GM19455 (cell line): Measurements from ENCODE around the gene MERTK.
"Not testable (repeated sequence)": the region's sequence is repeated elsewhere in the genome, so short reads cannot be mapped to it uniquely, and the experiment has no call there.

Experiments used
- ATAC-seq: cut with Tn5 transposase; IDR thresholded peaks from one replicate; pipeline ENCODE4 v1.9.1; 2021; ENCODE audit not compliant: unreplicated experiment

Gene MERTK

DNA sequence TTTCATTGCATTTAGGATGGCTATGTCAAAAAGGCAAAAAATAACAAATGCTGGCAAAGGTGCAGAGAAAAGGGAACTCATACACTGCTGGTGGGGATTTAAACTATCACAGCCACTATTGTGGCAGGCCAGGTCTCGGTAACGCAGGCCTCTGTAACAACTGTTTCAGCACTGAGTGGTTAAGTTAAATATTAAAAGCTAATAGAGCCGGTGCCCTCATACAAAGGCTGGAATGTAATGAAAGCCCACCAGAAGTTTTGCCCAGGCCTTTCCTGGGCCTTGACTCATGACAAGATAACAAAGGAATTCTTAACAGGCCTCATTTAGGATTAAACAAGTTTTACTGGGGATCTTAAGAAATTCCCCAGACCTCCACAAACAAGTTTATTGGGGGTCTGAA lies 10.7 kb downstream of the MERTK start:
- ATAC-seq: no peak

- ATAC-seq: not testable (repeated sequence)
Observed at GRCh38 chr2:111909997-111910396, 11.6 kb downstream of the MERTK start.

DNA sequence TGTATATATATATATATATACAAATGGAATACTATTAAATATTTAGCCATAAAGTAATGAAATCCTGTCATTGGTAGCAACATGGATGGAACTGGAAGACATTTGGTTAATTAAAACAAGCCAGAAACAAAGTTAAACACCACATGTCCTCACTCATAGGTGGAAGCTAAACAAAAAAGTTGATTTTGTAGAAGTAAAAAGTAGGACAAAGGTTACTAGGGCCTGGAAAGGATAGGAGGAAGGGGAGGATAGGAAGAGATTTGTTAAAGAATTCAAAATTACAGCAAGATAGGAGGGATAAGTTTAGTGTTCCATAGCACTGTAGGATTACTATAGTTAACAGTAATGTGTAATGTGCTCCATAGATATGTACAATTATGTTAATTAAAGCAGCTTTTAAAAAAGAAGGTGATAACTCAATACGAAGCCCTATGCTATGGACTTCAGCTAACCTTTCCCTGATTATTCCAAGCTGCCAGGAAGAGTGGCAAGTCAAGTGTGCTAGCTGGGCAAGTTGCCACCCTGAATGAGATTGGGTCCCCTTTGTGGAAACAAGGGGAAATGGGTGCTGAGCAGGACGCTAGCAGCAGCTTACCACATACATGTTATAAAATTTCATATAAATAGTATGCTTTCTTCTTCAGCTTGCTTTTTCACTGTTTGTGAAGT lies 12.3 kb downstream of the MERTK start:
- ATAC-seq: no peak

GRCh38 chr2:111911295-111911977 lies 13.0 kb downstream of the MERTK start:
- not testable (repeated sequence) for ATAC-seq

DNA sequence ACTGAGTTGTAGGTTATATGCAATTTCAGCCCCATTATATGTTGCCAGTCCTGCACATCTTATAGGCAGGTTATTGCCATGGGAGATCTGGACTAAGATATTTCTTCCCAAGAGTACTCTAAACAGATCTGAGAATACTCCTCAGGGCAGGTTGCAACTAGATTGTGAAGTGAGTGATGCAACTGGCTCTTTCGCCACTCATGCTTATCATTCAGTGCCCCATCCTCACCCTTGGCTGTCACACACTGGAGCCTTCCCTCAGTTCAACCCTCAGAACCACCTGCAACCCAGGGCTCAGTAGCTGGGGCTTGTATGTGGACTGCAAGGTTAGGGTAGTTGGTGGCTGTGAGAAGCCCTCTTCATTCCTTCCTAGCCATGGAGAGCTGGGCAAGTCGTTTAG lies 14.1 kb downstream of the MERTK start:
- ATAC-seq: no peak

GRCh38 chr2:111917106-111917505 lies 18.7 kb downstream of the MERTK start:
- no peak for ATAC-seq

GRCh38 chr2:111918383-111918806 lies 20.0 kb downstream of the MERTK start:
- ATAC-seq: no peak

DNA sequence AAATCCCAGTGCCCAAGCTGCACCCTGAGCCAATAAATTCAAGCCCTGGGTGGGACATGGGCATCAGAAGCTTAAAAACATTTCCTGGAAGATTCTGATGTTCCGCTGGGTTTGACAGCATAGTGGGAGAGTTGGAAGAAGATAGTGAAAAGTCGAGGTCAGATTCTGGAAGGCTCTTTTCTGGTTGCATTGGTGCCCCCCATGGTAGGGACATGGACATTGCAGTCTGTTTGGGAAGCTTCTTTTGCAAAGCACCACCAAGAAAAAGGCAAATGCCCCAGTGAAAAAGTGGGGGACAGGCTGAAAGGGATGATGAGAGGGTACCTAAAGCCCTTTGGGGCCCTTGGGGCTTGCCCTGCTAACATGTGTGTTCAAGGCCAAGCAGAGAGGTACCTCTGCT lies 21.0 kb downstream of the MERTK start:
- ATAC-seq: no peak

- ATAC-seq: no peak
Observed at GRCh38 chr2:111919794-111920608, 21.6 kb downstream of the MERTK start.

DNA sequence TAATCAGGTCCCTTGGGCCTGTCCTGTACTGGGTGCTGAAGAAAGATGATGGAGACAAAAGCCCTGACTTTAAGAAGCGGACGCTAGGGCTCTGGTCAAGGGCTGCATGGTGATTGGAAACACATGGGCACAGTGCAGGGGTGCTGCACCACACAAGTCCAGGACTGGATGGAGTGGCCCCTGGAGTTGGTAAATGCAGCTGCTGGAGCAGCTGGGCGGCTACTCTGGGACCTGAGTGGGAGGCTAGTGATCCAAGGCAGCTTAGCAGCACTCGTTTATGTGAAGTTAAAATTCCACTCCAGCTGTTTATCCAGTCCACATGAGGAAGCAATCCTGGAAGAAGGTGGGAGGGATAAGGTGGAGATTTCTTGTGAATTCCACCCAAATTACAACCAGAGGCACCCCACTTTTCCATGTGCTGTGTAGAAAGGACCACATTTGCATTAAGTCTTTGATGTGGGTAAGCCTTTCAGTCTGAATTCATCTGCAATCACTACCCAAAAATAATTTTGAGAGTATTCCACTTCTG lies 24.9 kb downstream of the MERTK start:
- ATAC-seq: no peak

- no peak for ATAC-seq
Observed at GRCh38 chr2:111924617-111925107, 26.3 kb downstream of the MERTK start.

GRCh38 chr2:111927723-111928122 lies 29.3 kb downstream of the MERTK start:
- ATAC-seq: no peak

DNA sequence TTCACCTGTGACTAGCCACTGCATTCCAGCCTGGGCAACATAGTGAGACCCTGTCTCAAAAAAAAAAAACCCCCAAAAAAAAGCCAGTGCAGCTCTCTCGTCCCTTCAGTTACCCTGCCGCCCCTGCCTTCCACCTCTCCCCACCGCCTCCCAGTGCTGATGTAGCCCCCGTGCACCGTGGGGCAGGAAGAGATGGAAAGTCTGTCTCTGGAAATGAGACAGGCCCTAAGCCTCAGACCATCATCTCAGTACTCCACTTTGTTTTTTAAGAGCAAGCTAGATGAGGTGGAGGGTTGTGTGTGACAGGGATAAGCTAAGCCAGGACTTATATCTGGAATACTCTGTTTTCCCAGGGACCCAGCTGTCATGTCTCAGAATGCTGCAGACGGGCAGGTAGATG lies 32.0 kb downstream of the MERTK start:
- no peak for ATAC-seq

GRCh38 chr2:111930875-111931274 lies 32.5 kb downstream of the MERTK start:
- no peak for ATAC-seq

GRCh38 chr2:111932841-111933291 lies 34.5 kb downstream of the MERTK start:
- ATAC-seq: no peak

DNA sequence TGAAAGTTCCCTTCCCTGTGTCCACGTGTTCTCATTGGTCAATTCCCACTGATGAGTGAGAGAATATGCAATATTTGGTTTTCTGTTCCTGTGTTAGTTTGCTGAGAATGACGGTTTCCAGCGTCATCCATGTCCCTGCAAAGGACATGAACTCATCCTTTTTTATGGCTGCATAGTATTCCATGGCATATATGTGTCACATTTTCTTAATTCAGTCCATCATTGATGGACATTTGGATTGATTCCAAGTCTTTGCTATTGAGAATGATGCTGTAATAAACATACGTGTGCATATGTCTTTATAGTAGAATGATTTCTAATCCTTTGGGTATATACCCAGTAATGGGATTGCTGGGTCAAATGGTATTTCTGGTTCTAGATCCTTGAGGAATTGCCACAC lies 35.5 kb downstream of the MERTK start:
- ATAC-seq: not testable (repeated sequence)

- no peak for ATAC-seq
Observed at GRCh38 chr2:111936881-111937280, 38.5 kb downstream of the MERTK start.

DNA sequence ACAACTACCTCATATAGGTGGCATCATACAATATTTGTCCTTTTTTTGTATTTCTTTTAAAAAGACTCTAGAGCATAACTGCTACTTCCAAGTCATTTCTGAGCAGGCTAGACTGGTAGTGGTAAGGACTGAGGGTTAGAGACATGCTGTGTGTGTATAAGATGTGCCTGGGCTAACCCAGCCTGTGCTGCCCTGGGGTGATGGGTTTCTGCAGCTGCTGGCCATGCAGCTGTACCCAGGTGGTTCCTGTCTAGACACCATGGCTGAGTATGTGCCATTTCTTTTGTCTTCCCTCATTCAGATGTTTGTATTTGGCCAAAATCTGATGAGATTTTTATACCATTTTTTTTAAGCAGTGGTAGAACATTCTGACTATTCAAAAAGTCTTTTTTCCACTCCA lies 40.0 kb downstream of the MERTK start:
- ATAC-seq: no peak

- no peak for ATAC-seq
Observed at GRCh38 chr2:111940333-111941196, 42.2 kb downstream of the MERTK start.

DNA sequence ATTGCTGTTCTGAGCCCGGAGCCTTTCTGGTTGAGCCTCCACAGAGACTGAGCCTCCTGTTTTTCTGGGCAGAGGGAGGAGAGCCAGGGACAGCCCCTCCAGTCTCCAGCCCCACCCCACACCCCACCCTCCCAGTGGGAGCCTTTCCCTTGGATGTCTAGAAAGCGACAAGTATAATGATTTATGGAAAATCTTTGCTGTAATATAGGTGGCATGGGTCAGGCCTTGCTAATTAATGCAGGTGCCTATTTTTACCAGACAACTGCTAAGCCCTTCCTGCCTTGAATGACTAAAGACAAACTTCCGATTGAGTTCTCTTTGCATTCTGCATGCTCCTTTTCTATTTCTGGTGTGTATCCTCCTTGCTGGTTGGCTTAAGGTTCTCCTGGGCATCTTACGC lies 43.1 kb downstream of the MERTK start:
- ATAC-seq: no peak
